GM18861 (cell line): ENCODE data around the gene HOXB1.

Source experiments
- ATAC-seq: cut with Tn5 transposase; IDR thresholded peaks from one replicate; pipeline ENCODE4 v1.9.1; 2021; ENCODE audit not compliant: unreplicated experiment

HOXB1 gene

GRCh38 chr17:48555258-48556228 lies 24.7 kb upstream of the HOXB1 start:
- ATAC-seq, result no peak

- no peak for ATAC-seq
Observed at GRCh38 chr17:48554412-48555257, 23.8 kb upstream of the HOXB1 start.

GRCh38 chr17:48553826-48554225 lies 23.0 kb upstream of the HOXB1 start:
- ATAC-seq, result no peak

GRCh38 chr17:48553190-48553547 lies 22.4 kb upstream of the HOXB1 start:
- no peak for ATAC-seq

- ATAC-seq, result no peak
Observed at GRCh38 chr17:48552466-48553189, 21.8 kb upstream of the HOXB1 start.

GRCh38 chr17:48551596-48552465 lies 21.0 kb upstream of the HOXB1 start:
- ATAC-seq, result no peak

GRCh38 chr17:48551214-48551555 lies 20.4 kb upstream of the HOXB1 start:
- ATAC-seq, result no peak

GRCh38 chr17:48550502-48551213 lies 19.8 kb upstream of the HOXB1 start:
- no peak for ATAC-seq

GRCh38 chr17:48549914-48550501 lies 19.2 kb upstream of the HOXB1 start:
- ATAC-seq, result no peak

GRCh38 chr17:48549281-48549630 lies 18.4 kb upstream of the HOXB1 start:
- ATAC-seq, result no peak

GRCh38 chr17:48548523-48549280 lies 17.9 kb upstream of the HOXB1 start:
- ATAC-seq, result no peak

- ATAC-seq, result no peak
Observed at GRCh38 chr17:48547808-48548522, 17.2 kb upstream of the HOXB1 start.

- no peak for ATAC-seq
Observed at GRCh38 chr17:48546924-48547807, 16.4 kb upstream of the HOXB1 start.

- no peak for ATAC-seq
Observed at GRCh38 chr17:48546137-48546923, 15.5 kb upstream of the HOXB1 start.

GRCh38 chr17:48545539-48545938 lies 14.7 kb upstream of the HOXB1 start:
- no peak for ATAC-seq

- ATAC-seq, result no peak
Observed at GRCh38 chr17:48545022-48545375, 14.2 kb upstream of the HOXB1 start, which contains the start of gene HOXB2. TSS of gene HOXB2 (minus strand) at chr17:48545109. CDS start at chr17:48544911, 198 bp downstream.
